K562 (cell line): ENCODE results near the gene USP22. TPM values are rescaled to one million over a fixed set of nuclear protein-coding genes. Genes with fewer than 3 reads are reported as not detected.

Source experiments
- TCFL5 ChIP-seq: fragments of 250-450 bp; sonication (Bioruptor Pico); conservative IDR thresholded peaks from 2 replicates; pipeline ENCODE4 v1.6.1; 2021; ENCODE audit warnings: mild to moderate bottlenecking, moderate library complexity, matching md5 sums
- ZBTB40 ChIP-seq, 2 experiments: fragments of 450-650 bp in 1 of 2; sonication (generic) in 1 of 2; formaldehyde crosslinking in 1 of 2; IDR thresholded peaks; 2 replicates each; pipeline versions ENCODE4 v1.7.1 to v1.9.0; 2016 to 2022; ENCODE audit warnings: inconsistent platforms in 1 of 2, mild to moderate bottlenecking in 1 of 2, missing genetic modification reagents in 1 of 2
- ZNF239 ChIP-seq: fragments of 250-450 bp; sonication (Bioruptor Pico); IDR thresholded peaks from 2 replicates; pipeline ENCODE4 v1.4.0; 2020; ENCODE audit warnings: mild to moderate bottlenecking
- polyA plus RNA-seq, 8 experiments: library from polyadenylated mRNA; depleted of rRNA in 4 of 8; stranded (reverse) in 5 of 8; unstranded in 3 of 8; fragments of >200 nt; fragmentation: Nextera tagmentation in 2 of 8; fragmentation: Illumina TruSeq in 1 of 8; extraction: Ambion mirVana in 2 of 8; extraction: Trizol in 1 of 8; gene quantifications; 2 replicates each; pipeline versions ENCODE4 v1.2.1 to v1.2.3, GENCODE V29; 2011 to 2014; ENCODE audit warnings: inconsistent platforms in 1 of 8, missing spikeins in 1 of 8
- total RNA-seq, 7 experiments: library from RNA; depleted of rRNA in 6 of 7; stranded (reverse); fragments of >200 nt in 6 of 7; fragmentation: Illumina TruSeq in 2 of 7; extraction: Trizol in 2 of 7; gene quantifications; 2 replicates each; pipeline versions ENCODE4 v1.2.1 to v1.2.3, GENCODE V29; 2011 to 2021; ENCODE audit warnings: low replicate concordance in 1 of 7

USP22 gene
- total and polyA plus RNA-seq, 9 of the 15 experiments (the other 6 are each of a cell fraction or from before 2014, with no cell fraction given): 6.5 to 113 (median 58.9) TPM

DNA sequence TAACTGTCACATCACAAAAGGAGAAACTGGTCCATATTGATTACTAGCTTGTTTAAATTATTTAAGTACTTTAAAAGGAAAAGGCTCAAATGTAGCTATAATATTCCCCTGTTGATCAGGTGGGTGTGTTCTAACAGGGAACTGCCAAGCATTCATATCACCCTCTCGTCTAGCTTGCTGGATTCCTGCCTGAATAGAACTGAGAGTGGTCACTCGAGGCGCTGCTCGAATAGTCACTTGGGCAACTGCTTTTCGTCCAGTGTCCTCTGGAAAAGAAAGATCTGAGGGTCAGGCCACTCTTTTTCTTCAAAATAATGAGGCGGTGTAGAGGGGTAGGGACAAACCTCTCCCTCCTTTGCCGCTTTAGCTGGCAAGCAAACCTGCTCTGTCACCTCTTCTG lies 36.4 kb upstream of the USP22 start (continued):
- TF ChIP-seq ZBTB40 (IDR thresholded peaks at IDR 0.05): no peak
- no peak for TF ChIP-seq ZBTB40 (CRISPR knock-in tag; IDR thresholded peaks at IDR 0.05)
- no peak for TF ChIP-seq ZNF239 (CRISPR knock-in tag)
- no peak for TF ChIP-seq TCFL5
